ENCODE measurements around the gene DYRK1B. TPM values are rescaled to one million over a fixed set of nuclear protein-coding genes. Genes with fewer than 3 reads are reported as not detected.

The DYRK1B gene
- total RNA-seq, 1 donor from 2014 or later, result 6.7 TPM

GRCh38 chr19:39871886-39872866, 38.2 kb upstream of the DYRK1B start:
- DNase-seq (ENCODE audit: low spot score), result no peak
- H3K27me3 Mint-ChIP-seq (ENCODE audit: low read depth), result no peaks in the 10 kb centered on the region
- H3K4me1 Mint-ChIP-seq (ENCODE audit: low read depth), result no peaks in the 10 kb centered on the region
- H3K27ac Mint-ChIP-seq, result no peak overlapping the region
- no peaks in the 10 kb centered on the region for H3K9me3 Mint-ChIP-seq
- H3K4me3 Mint-ChIP-seq (ENCODE audit: low read depth), result no peak overlapping the region
- intact Hi-C loops (cut with micrococcal nuclease), result no loop called here
- H3K36me3 Mint-ChIP-seq (ENCODE audit: low read depth), result no peaks in the 10 kb centered on the region

- no peaks in the 10 kb centered on the region for H3K27me3 Mint-ChIP-seq (ENCODE audit: low read depth)
- H3K4me3 Mint-ChIP-seq (ENCODE audit: low read depth), result no peak overlapping the region
- DNase-seq (ENCODE audit: low spot score), result no peak
- no peaks in the 10 kb centered on the region for H3K9me3 Mint-ChIP-seq
- no peaks in the 10 kb centered on the region for H3K4me1 Mint-ChIP-seq (ENCODE audit: low read depth)
- intact Hi-C loops (cut with micrococcal nuclease), result no loop called here
- H3K36me3 Mint-ChIP-seq (ENCODE audit: low read depth), result no peaks in the 10 kb centered on the region
- no peak overlapping the region for H3K27ac Mint-ChIP-seq
Measured at GRCh38 chr19:39871362-39871761, 37.4 kb upstream of the DYRK1B start.

GRCh38 chr19:39870171-39870971, 36.4 kb upstream of the DYRK1B start:
- Mint-ChIP-seq H3K27me3 (ENCODE audit: low read depth) (no peaks in the 10 kb centered on the region), H3K27ac (no peak overlapping the region), H3K9me3 (no peaks in the 10 kb centered on the region), H3K4me1 (ENCODE audit: low read depth) (no peaks in the 10 kb centered on the region), H3K36me3 (ENCODE audit: low read depth) (no peaks in the 10 kb centered on the region), H3K4me3 (ENCODE audit: low read depth) (no peak overlapping the region)
- intact Hi-C loops (cut with micrococcal nuclease), result no loop called here
- DNase-seq (ENCODE audit: low spot score), result no peak

- no peaks in the 10 kb centered on the region for H3K4me1 Mint-ChIP-seq (ENCODE audit: low read depth)
Measured at GRCh38 chr19:39867952-39868351, 34.0 kb upstream of the DYRK1B start.

GRCh38 chr19:39867133-39867532, 33.2 kb upstream of the DYRK1B start:
- Mint-ChIP-seq H3K9me3 (no peaks in the 10 kb centered on the region), H3K36me3 (ENCODE audit: low read depth) (no peaks in the 10 kb centered on the region), H3K4me1 (ENCODE audit: low read depth) (no peaks in the 10 kb centered on the region), H3K4me3 (ENCODE audit: low read depth) (no peak overlapping the region), H3K27ac (no peak overlapping the region), H3K27me3 (ENCODE audit: low read depth) (no peaks in the 10 kb centered on the region)
- DNase-seq (ENCODE audit: low spot score), result no peak
- intact Hi-C loops (cut with micrococcal nuclease), result no loop called here

More at GRCh38 chr19:39867952-39868351, 34.0 kb upstream of the DYRK1B start:
- DNase-seq (ENCODE audit: low spot score), result no peak
- H3K27me3 Mint-ChIP-seq (ENCODE audit: low read depth), result no peaks in the 10 kb centered on the region
- H3K27ac Mint-ChIP-seq, result no peak overlapping the region
- H3K36me3 Mint-ChIP-seq (ENCODE audit: low read depth), result no peaks in the 10 kb centered on the region
- no peak overlapping the region for H3K4me3 Mint-ChIP-seq (ENCODE audit: low read depth)
- intact Hi-C loops (cut with micrococcal nuclease), result no loop called here
- no peaks in the 10 kb centered on the region for H3K9me3 Mint-ChIP-seq

- no peaks in the 10 kb centered on the region for H3K27me3 Mint-ChIP-seq (ENCODE audit: low read depth)
- no peak overlapping the region for H3K27ac Mint-ChIP-seq
- no peaks in the 10 kb centered on the region for H3K9me3 Mint-ChIP-seq
- intact Hi-C loops (cut with micrococcal nuclease), result no loop called here
- no peak for DNase-seq (ENCODE audit: low spot score)
- no peaks in the 10 kb centered on the region for H3K36me3 Mint-ChIP-seq (ENCODE audit: low read depth)
- H3K4me1 Mint-ChIP-seq (ENCODE audit: low read depth), result no peaks in the 10 kb centered on the region
- no peak overlapping the region for H3K4me3 Mint-ChIP-seq (ENCODE audit: low read depth)
Measured at GRCh38 chr19:39865953-39866352, 32.0 kb upstream of the DYRK1B start.

GRCh38 chr19:39865186-39865585, 31.2 kb upstream of the DYRK1B start:
- H3K36me3 Mint-ChIP-seq (ENCODE audit: low read depth), result no peaks in the 10 kb centered on the region
- no peaks in the 10 kb centered on the region for H3K4me1 Mint-ChIP-seq (ENCODE audit: low read depth)
- intact Hi-C loops (cut with micrococcal nuclease), result no loop called here
- no peak for DNase-seq (ENCODE audit: low spot score)
- H3K4me3 Mint-ChIP-seq (ENCODE audit: low read depth), result no peak overlapping the region
- no peaks in the 10 kb centered on the region for H3K9me3 Mint-ChIP-seq
- no peak overlapping the region for H3K27ac Mint-ChIP-seq
- H3K27me3 Mint-ChIP-seq (ENCODE audit: low read depth), result no peaks in the 10 kb centered on the region

- H3K4me3 Mint-ChIP-seq (ENCODE audit: low read depth), result no peak overlapping the region
- no peak for DNase-seq (ENCODE audit: low spot score)
- no peaks in the 10 kb centered on the region for H3K27me3 Mint-ChIP-seq (ENCODE audit: low read depth)
- intact Hi-C loops (cut with micrococcal nuclease), result no loop called here
- H3K9me3 Mint-ChIP-seq, result no peaks in the 10 kb centered on the region
- H3K4me1 Mint-ChIP-seq (ENCODE audit: low read depth), result no peaks in the 10 kb centered on the region
- H3K36me3 Mint-ChIP-seq (ENCODE audit: low read depth), result no peaks in the 10 kb centered on the region
- no peak overlapping the region for H3K27ac Mint-ChIP-seq
Measured at GRCh38 chr19:39864118-39864517, 30.2 kb upstream of the DYRK1B start.

GRCh38 chr19:39858541-39858940, 24.6 kb upstream of the DYRK1B start:
- Mint-ChIP-seq H3K27ac (no peak overlapping the region), H3K9me3 (no peaks in the 10 kb centered on the region), H3K27me3 (ENCODE audit: low read depth) (peaks cover 4% of the 10 kb centered on the region), H3K4me3 (ENCODE audit: low read depth) (no peak overlapping the region), H3K4me1 (ENCODE audit: low read depth) (no peaks in the 10 kb centered on the region), H3K36me3 (ENCODE audit: low read depth) (no peaks in the 10 kb centered on the region)
- intact Hi-C loops (cut with micrococcal nuclease), result no loop called here
- no peak for DNase-seq (ENCODE audit: low spot score)

GRCh38 chr19:39852882-39853281, 18.9 kb upstream of the DYRK1B start:
- Mint-ChIP-seq H3K4me1 (ENCODE audit: low read depth) (no peaks in the 10 kb centered on the region), H3K36me3 (ENCODE audit: low read depth) (no peaks in the 10 kb centered on the region), H3K27me3 (ENCODE audit: low read depth) (peaks cover 7% of the 10 kb centered on the region), H3K9me3 (no peaks in the 10 kb centered on the region), H3K4me3 (ENCODE audit: low read depth) (no peak overlapping the region), H3K27ac (no peak overlapping the region)
- DNase-seq (ENCODE audit: low spot score), result no peak
- intact Hi-C loops (cut with micrococcal nuclease), result no loop called here

- Mint-ChIP-seq H3K27ac (no peak overlapping the region), H3K9me3 (no peaks in the 10 kb centered on the region), H3K4me3 (ENCODE audit: low read depth) (no peak overlapping the region), H3K27me3 (ENCODE audit: low read depth) (peaks cover 7% of the 10 kb centered on the region), H3K4me1 (ENCODE audit: low read depth) (peaks cover 9% of the 10 kb centered on the region), H3K36me3 (ENCODE audit: low read depth) (no peaks in the 10 kb centered on the region)
- intact Hi-C loops (cut with micrococcal nuclease), result no loop called here
- no peak for DNase-seq (ENCODE audit: low spot score)
Measured at GRCh38 chr19:39850892-39851291, 16.9 kb upstream of the DYRK1B start.

GRCh38 chr19:39848392-39848791, 14.4 kb upstream of the DYRK1B start:
- no peaks in the 10 kb centered on the region for H3K9me3 Mint-ChIP-seq
- peaks cover 2% of the 10 kb centered on the region for H3K27me3 Mint-ChIP-seq (ENCODE audit: low read depth)
- H3K36me3 Mint-ChIP-seq (ENCODE audit: low read depth), result peaks cover 15% of the 10 kb centered on the region
- no peak for DNase-seq (ENCODE audit: low spot score)
- intact Hi-C loops (cut with micrococcal nuclease), result loop anchor here (10.0 kb wide), 2 partner anchors 174 to 304 kb away; partner anchors contain the start of gene EID2
- peaks cover 23% of the 10 kb centered on the region for H3K4me1 Mint-ChIP-seq (ENCODE audit: low read depth)
- no peak overlapping the region for H3K4me3 Mint-ChIP-seq (ENCODE audit: low read depth)
- H3K27ac Mint-ChIP-seq, result no peak overlapping the region

- H3K4me1 Mint-ChIP-seq (ENCODE audit: low read depth), result peaks cover 31% of the 10 kb centered on the region
- no peak overlapping the region for H3K4me3 Mint-ChIP-seq (ENCODE audit: low read depth)
- H3K27ac Mint-ChIP-seq, result no peak overlapping the region
- H3K9me3 Mint-ChIP-seq, result no peaks in the 10 kb centered on the region
- H3K27me3 Mint-ChIP-seq (ENCODE audit: low read depth), result peaks cover 2% of the 10 kb centered on the region
- intact Hi-C loops (cut with micrococcal nuclease), result loop anchor here (10.0 kb wide), 2 partner anchors 173 to 303 kb away; partner anchors contain the start of gene EID2
- peaks cover 16% of the 10 kb centered on the region for H3K36me3 Mint-ChIP-seq (ENCODE audit: low read depth)
- no peak for DNase-seq (ENCODE audit: low spot score)
Measured at GRCh38 chr19:39847525-39847924, 13.6 kb upstream of the DYRK1B start.

Measured in activated T-helper 2 cell treated with anti-CD3 and anti-CD28 coated beads, Interferon-gamma antibody, Interleukin-2, Interleukin-4, amounts not matched to agents 10 μg/mL and 5 μg/mL and 100 μg/mL, durations not matched to agents 14 hours and 24 hours and 36 hours (primary cell).